GM21381 (cell line): ENCODE measurements around the gene BPIFB3.
"Not testable (repeated sequence)": the region's sequence is repeated elsewhere in the genome, so short reads cannot be mapped to it uniquely, and the experiment has no call there.

Experiments used
- ATAC-seq: cut with Tn5 transposase; IDR thresholded peaks from one replicate; pipeline ENCODE4 v1.9.1; 2021; ENCODE audit warnings: mild to moderate bottlenecking, moderate library complexity; ENCODE audit not compliant: unreplicated experiment

Gene BPIFB3

GRCh38 chr20:33027769-33028751 lies 25.6 kb upstream of the BPIFB3 start:
- no peak for ATAC-seq

GRCh38 chr20:33028875-33029274 lies 24.8 kb upstream of the BPIFB3 start:
- no peak for ATAC-seq

GRCh38 chr20:33030076-33030475 lies 23.6 kb upstream of the BPIFB3 start:
- no peak for ATAC-seq

GRCh38 chr20:33030569-33030968 lies 23.1 kb upstream of the BPIFB3 start:
- ATAC-seq, result no peak

GRCh38 chr20:33031531-33031930 lies 22.2 kb upstream of the BPIFB3 start, which contains the start of gene BPIFB6:
BPIFB6 (plus strand) TSS chr20:33031648; CDS start chr20:33031648, 0 bp downstream.
- no peak for ATAC-seq

- ATAC-seq, result no peak
Observed at GRCh38 chr20:33032555-33032954, 21.1 kb upstream of the BPIFB3 start.

GRCh38 chr20:33033381-33033780 lies 20.3 kb upstream of the BPIFB3 start:
- ATAC-seq, result no peak

GRCh38 chr20:33034115-33034514 lies 19.6 kb upstream of the BPIFB3 start:
- no peak for ATAC-seq

- no peak for ATAC-seq
Observed at GRCh38 chr20:33034901-33035492, 18.7 kb upstream of the BPIFB3 start.

- ATAC-seq, result no peak
Observed at GRCh38 chr20:33037456-33037855, 16.2 kb upstream of the BPIFB3 start.

GRCh38 chr20:33038243-33038642 lies 15.5 kb upstream of the BPIFB3 start:
- no peak for ATAC-seq

GRCh38 chr20:33042430-33042829 lies 11.3 kb upstream of the BPIFB3 start:
- no peak for ATAC-seq

- ATAC-seq, result no peak
Observed at GRCh38 chr20:33042983-33043730, 10.5 kb upstream of the BPIFB3 start.

- no peak for ATAC-seq
Observed at GRCh38 chr20:33043731-33044181, 9.9 kb upstream of the BPIFB3 start.

GRCh38 chr20:33045129-33045721 lies 8.5 kb upstream of the BPIFB3 start:
- not testable (repeated sequence) for ATAC-seq

GRCh38 chr20:33046412-33046811 lies 7.3 kb upstream of the BPIFB3 start:
- ATAC-seq, result no peak

- ATAC-seq, result no peak
Observed at GRCh38 chr20:33051333-33051732, 2.4 kb upstream of the BPIFB3 start.

GRCh38 chr20:33054381-33054780 lies 678 bp downstream of the BPIFB3 start:
- no peak for ATAC-seq

- ATAC-seq, result no peak
Observed at GRCh38 chr20:33054791-33055190, 1.1 kb downstream of the BPIFB3 start.

- no peak for ATAC-seq
Observed at GRCh38 chr20:33059136-33059535, 5.4 kb downstream of the BPIFB3 start.
